Left lung (tissue), 10 donors: Measurements from ENCODE around the gene SCPEP1. TPM values are rescaled to one million over a fixed set of nuclear protein-coding genes. Genes with fewer than 3 reads are reported as not detected.

Experiments used
- ATAC-seq: fragments of 200-7000 bp; cut with Tn5 transposase; one replicate; pipeline ENCODE4 v1.9.1; 2020; ENCODE audit warnings: moderate library complexity
- DNase-seq, 4 donors: peaks; one replicate each; pipeline ENCODE4 v3.0.0-alpha.2; 2013 to 2020
- H3K27ac ChIP-seq, 2 donors: fragments of 200-600 bp; sonication (generic) in 1 of 2; one replicate each; pipeline versions ENCODE4 v1.5.0 to v1.8.0; 2020 to 2021
- H3K27me3 ChIP-seq, 2 donors: fragments of 200-600 bp; sonication (generic) in 1 of 2; one replicate each; pipeline versions ENCODE4 v1.5.0 to v1.8.0; 2020 to 2021
- H3K36me3 ChIP-seq, 2 donors: fragments of 200-600 bp; sonication (generic) in 1 of 2; one replicate each; pipeline versions ENCODE4 v1.5.0 to v1.8.0; 2020 to 2021
- H3K4me1 ChIP-seq, 2 donors: fragments of 200-600 bp; one replicate each; pipeline ENCODE4 v1.8.0; 2021
- H3K4me3 ChIP-seq, 2 donors: fragments of 200-600 bp; sonication (generic) in 1 of 2; one replicate each; pipeline versions ENCODE4 v1.5.0 to v1.8.0; 2020 to 2021; ENCODE audit warnings: mild to moderate bottlenecking in 1 of 2
- H3K9me3 ChIP-seq, 2 donors: fragments of 200-600 bp; sonication (generic) in 1 of 2; one replicate each; pipeline versions ENCODE4 v1.5.0 to v1.8.0; 2020 to 2021
- CTCF ChIP-seq, 2 donors: fragments of 200-600 bp; sonication (generic) in 1 of 2; IDR thresholded peaks; one replicate each; pipeline versions ENCODE4 v1.5.0 to v1.8.0; 2021; ENCODE audit warnings: antibody characterized with exemption in 2 of 2
- intact Hi-C, 2 donors: fragments of 100-400 bp; cut with DNase I; formaldehyde crosslinking; loops; one replicate each; pipeline versions ENCODE4 v1.11.2 to v1.14.2; 2022
- polyA plus RNA-seq, 6 donors: library from polyadenylated mRNA; unstranded; fragments of 120-200 nt; gene quantifications; one replicate each; pipeline ENCODE4 v1.2.1, GENCODE V29; 2013; ENCODE audit not compliant: insufficient read length in 6 of 6
- total RNA-seq, 2 donors: library from RNA; stranded (reverse); fragmentation: NEBNext Ultra II Directional; extraction: Animal tissue kit (Norgen Biotek cat#: 25700); gene quantifications; one replicate each; pipeline ENCODE4 v1.2.1, GENCODE V29; 2021
- donor health status: DM: no; HTN: yes; CAD: no.
- donor health status: DM: no; HTN: no; CAD: no.

SCPEP1 gene
- total and polyA plus RNA-seq, 8 donors = 52.1 to 120 (median 61.4) TPM

DNA sequence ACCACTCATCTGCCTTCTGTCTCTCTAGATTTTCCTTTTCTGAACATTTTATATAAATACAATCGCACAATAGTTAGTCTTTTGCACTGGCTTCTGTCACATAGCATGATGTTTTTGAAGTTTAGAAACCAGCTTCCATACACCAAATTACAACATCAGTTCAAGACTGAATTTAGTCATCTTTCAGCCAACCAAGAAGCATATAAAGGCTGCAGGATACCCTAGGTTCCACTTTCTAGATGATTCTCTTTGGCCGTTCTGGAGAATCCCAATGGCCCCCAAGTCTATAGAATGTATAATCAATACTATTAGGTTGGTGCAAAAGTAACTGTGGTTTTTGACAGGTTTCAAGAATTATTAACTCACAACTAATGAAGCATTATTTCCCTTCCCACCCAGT, 19.4 kb downstream of the SCPEP1 start:
- TF ChIP-seq CTCF (IDR thresholded peaks at IDR 0.05) = no peak
- no peaks in the 10 kb centered on the region for H3K27me3 ChIP-seq
- no peak overlapping the region for H3K27ac ChIP-seq
- ATAC-seq = no peak
- no peaks in the 10 kb centered on the region for H3K9me3 ChIP-seq
- intact Hi-C loops = no loop called here
- H3K4me3 ChIP-seq = no peak overlapping the region
- no peaks in the 10 kb centered on the region for H3K4me1 ChIP-seq
- no peak for DNase-seq
- peaks cover 0 to 92% of the 10 kb centered on the region in 2 donors for H3K36me3 ChIP-seq

DNA sequence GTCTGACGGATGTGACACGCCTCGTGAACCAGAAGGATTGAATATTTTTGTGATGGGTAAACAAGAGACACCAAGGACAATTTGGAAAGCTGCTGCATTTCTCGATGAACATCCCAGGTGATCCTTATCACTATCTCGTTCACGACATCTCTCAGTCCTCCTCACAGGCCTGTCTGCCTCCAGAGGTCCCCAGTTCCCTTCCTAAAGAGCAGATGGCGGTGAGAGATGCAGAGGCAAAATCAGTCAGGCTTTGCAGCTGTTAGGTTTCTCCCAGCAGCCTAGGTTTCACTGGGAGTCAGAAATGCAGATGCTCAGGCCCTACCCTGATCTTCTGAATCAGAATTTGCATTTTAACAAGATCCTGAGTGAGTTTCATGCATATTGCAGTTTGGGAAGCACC, 23.6 kb downstream of the SCPEP1 start:
- intact Hi-C loops = no loop called here
- Histone ChIP-seq H3K4me3 (no peak overlapping the region), H3K4me1 (peaks cover 0 to 10% of the 10 kb centered on the region in 2 donors), H3K27ac (no peak overlapping the region), H3K36me3 (peaks cover 0 to 92% of the 10 kb centered on the region in 2 donors), H3K9me3 (no peaks in the 10 kb centered on the region), H3K27me3 (no peaks in the 10 kb centered on the region)
- TF ChIP-seq CTCF (IDR thresholded peaks at IDR 0.05) = no peak
- DNase-seq (no peak), ATAC-seq (no peak)

GRCh38 chr17:57002904-57003303, 25.0 kb downstream of the SCPEP1 start:
- intact Hi-C loops = no loop called here
- peaks cover 0 to 86% of the 10 kb centered on the region in 2 donors for H3K36me3 ChIP-seq

GRCh38 chr17:57004944-57005579, 27.1 kb downstream of the SCPEP1 start:
- peak; percentile 65 for ATAC-seq
- intact Hi-C loops = no loop called here
- DNase-seq = peak in 1 of 4 donors; percentile 14

More at GRCh38 chr17:57002904-57003303, 25.0 kb downstream of the SCPEP1 start:
- no peak for DNase-seq
- H3K27ac ChIP-seq = no peak overlapping the region
- no peak for TF ChIP-seq CTCF (IDR thresholded peaks at IDR 0.05)
- no peaks in the 10 kb centered on the region for H3K9me3 ChIP-seq
- H3K4me3 ChIP-seq = no peak overlapping the region
- H3K27me3 ChIP-seq = no peaks in the 10 kb centered on the region
- H3K4me1 ChIP-seq = peaks cover 0 to 10% of the 10 kb centered on the region in 2 donors
- ATAC-seq = no peak

GRCh38 chr17:57006040-57006439, 28.1 kb downstream of the SCPEP1 start:
- intact Hi-C loops = no loop called here
- H3K27me3 ChIP-seq = no peaks in the 10 kb centered on the region
- H3K27ac ChIP-seq = no peak overlapping the region
- no peaks in the 10 kb centered on the region for H3K9me3 ChIP-seq
- no peak for DNase-seq
- TF ChIP-seq CTCF (IDR thresholded peaks at IDR 0.05) = no peak
- H3K4me1 ChIP-seq = peaks cover 0 to 19% of the 10 kb centered on the region in 2 donors
- peaks cover 0 to 63% of the 10 kb centered on the region in 2 donors for H3K36me3 ChIP-seq
- no peak overlapping the region for H3K4me3 ChIP-seq
- no peak for ATAC-seq

More at GRCh38 chr17:57004944-57005579, 27.1 kb downstream of the SCPEP1 start:
- no peak overlapping the region for H3K4me3 ChIP-seq
- no peaks in the 10 kb centered on the region for H3K27me3 ChIP-seq
- no peak for TF ChIP-seq CTCF (IDR thresholded peaks at IDR 0.05)
- H3K4me1 ChIP-seq = peaks cover 0 to 13% of the 10 kb centered on the region in 2 donors
- peaks cover 0 to 70% of the 10 kb centered on the region in 2 donors for H3K36me3 ChIP-seq
- no peaks in the 10 kb centered on the region for H3K9me3 ChIP-seq
- H3K27ac ChIP-seq = no peak overlapping the region
